ENCODE data around the gene COX19.
A peak's percentile ranks its signal among the peaks of the same experiment; 100 is the strongest.
"Not testable (repeated sequence)": the region's sequence is repeated elsewhere in the genome, so short reads cannot be mapped to it uniquely, and the experiment has no call there.

Gene COX19

GRCh38 chr7:976901-977325 lies 1.6 kb upstream of the COX19 start:
- DNase-seq, result no peak

- DNase-seq, result no peak
Measured at GRCh38 chr7:975702-976473, 539 bp upstream of the COX19 start.

GRCh38 chr7:974172-974571 lies 1.2 kb downstream of the COX19 start:
- no peak for DNase-seq

- no peak for DNase-seq
Measured at GRCh38 chr7:973312-973711, 2.0 kb downstream of the COX19 start.

GRCh38 chr7:972676-973309 lies 2.6 kb downstream of the COX19 start:
- DNase-seq, result no peak

GRCh38 chr7:972110-972509 lies 3.2 kb downstream of the COX19 start:
- no peak for DNase-seq

- DNase-seq, result no peak
Measured at GRCh38 chr7:970744-971143, 4.6 kb downstream of the COX19 start.

GRCh38 chr7:969403-969802 lies 5.9 kb downstream of the COX19 start:
- no peak for DNase-seq

- DNase-seq, result no peak
Measured at GRCh38 chr7:968205-969105, 6.9 kb downstream of the COX19 start.

GRCh38 chr7:967361-968082 lies 7.8 kb downstream of the COX19 start:
- DNase-seq, result no peak

GRCh38 chr7:966291-967069 lies 8.9 kb downstream of the COX19 start:
- DNase-seq, result no peak

- no peak for DNase-seq
Measured at GRCh38 chr7:964401-965231, 10.7 kb downstream of the COX19 start.

- peak; percentile 21 for DNase-seq
Measured at GRCh38 chr7:963236-964078, 11.9 kb downstream of the COX19 start.

GRCh38 chr7:962401-963081 lies 12.8 kb downstream of the COX19 start:
- no peak for DNase-seq

- no peak for DNase-seq
Measured at GRCh38 chr7:961546-962400, 13.6 kb downstream of the COX19 start.

GRCh38 chr7:960972-961371 lies 14.4 kb downstream of the COX19 start:
- DNase-seq, result not testable (repeated sequence)

GRCh38 chr7:960269-960871 lies 15.0 kb downstream of the COX19 start:
- DNase-seq, result no peak

GRCh38 chr7:959740-960139 lies 15.6 kb downstream of the COX19 start:
- DNase-seq, result not testable (repeated sequence)

All from activated CD8-positive, alpha-beta memory T cell treated with anti-CD3 and anti-CD28 coated beads, Interleukin-2, amount 50 U/mL, for 4 hours (primary cell).